GM18502 (cell line): Measurements from ENCODE around the gene TNXB.
"Not testable (repeated sequence)": the region's sequence is repeated elsewhere in the genome, so short reads cannot be mapped to it uniquely, and the experiment has no call there.

Source experiments
- ATAC-seq: cut with Tn5 transposase; IDR thresholded peaks from one replicate; pipeline ENCODE4 v1.9.1; 2021; ENCODE audit warnings: mild to moderate bottlenecking; ENCODE audit not compliant: unreplicated experiment, poor library complexity

TNXB gene

GRCh38 chr6:32043589-32044380, 65.4 kb downstream of the TNXB start:
- not testable (repeated sequence) for ATAC-seq

GRCh38 chr6:32042276-32042675, 66.9 kb downstream of the TNXB start:
- not testable (repeated sequence) for ATAC-seq

GRCh38 chr6:32041385-32041784, 67.8 kb downstream of the TNXB start:
- ATAC-seq = not testable (repeated sequence)

DNA sequence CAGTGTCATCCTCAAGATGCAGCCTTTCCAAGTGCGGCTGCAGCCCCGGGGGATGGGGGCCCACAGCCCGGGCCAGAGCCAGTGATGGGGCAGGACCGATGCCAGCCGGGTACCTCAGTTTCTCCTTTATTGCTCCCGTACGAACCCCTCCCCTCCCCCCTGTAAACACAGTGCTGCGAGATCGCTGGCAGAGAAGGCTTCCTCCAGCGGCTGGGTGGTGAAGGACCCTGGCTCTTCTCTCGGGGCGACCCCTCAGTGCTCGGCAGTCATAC, 68.2 kb downstream of the TNXB start:
- ATAC-seq = not testable (repeated sequence)

- not testable (repeated sequence) for ATAC-seq
Measured at GRCh38 chr6:32040299-32041049, 68.7 kb downstream of the TNXB start.

GRCh38 chr6:32039321-32040274, 69.5 kb downstream of the TNXB start:
- not testable (repeated sequence) for ATAC-seq

GRCh38 chr6:32038878-32039277, 70.3 kb downstream of the TNXB start:
- ATAC-seq = not testable (repeated sequence)

DNA sequence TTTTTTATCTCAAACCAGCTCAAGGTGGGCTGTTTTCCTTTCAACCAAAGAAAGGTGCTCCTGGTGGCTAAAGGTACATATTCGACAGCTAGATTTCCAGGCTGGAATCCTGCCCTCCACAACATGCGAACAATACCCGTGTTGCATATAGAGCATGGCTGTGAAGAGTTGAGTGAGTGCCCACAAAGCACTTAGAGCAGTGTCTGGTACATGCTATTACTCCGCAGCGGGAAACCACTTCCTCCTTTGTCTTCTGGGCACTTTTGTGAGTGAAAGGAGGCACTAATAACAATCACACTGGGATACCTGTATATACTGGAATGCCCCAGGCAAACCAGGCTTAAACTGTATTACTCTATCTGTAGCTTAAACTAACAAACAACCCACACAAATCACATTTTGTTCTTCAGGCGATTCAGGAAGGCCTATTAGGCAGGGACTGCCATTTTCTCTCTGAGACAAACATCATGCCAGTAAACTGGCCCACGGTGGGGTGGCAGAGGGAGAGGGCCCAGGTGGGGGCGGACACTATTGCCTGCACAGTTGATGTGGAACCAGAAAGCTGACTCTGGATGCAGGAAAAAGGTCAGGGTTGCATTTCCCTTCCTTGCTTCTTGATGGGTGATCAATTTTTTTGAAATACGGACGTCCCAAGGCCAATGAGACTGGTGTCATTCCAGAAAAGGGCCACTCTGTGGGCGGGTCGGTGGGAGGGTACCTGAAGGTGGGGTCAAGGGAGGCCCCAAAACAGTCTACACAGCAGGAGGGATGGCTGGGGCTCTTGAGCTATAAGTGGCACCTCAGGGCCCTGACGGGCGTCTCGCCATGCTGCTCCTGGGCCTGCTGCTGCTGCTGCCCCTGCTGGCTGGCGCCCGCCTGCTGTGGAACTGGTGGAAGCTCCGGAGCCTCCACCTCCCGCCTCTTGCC, 71.3 kb downstream of the TNXB start, which contains the start of gene CYP21A2:
CYP21A2 (plus strand) TSS at position 818 of the 927 bp plus-strand sequence; CDS start at position 826, 8 bp downstream.
- ATAC-seq = not testable (repeated sequence)

DNA sequence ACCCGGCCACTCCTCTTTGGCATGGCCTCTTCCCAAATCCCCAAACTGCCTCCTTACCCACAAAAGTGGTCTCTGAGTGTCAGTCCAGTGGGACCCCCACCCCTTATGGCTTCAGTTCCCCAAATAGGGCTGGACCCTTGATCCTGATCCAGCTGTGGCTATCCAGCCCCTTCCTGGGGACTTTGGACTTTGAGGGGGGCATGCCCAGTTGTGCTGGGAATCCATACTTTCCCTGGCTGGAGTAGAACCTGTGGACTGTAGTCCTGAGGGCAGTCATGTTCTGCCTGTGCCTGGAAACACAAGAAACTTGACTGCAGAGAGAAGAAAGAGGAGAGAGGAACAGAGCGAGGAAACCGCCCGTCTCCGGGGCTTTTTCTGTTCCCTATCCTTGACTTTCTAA, 72.0 kb downstream of the TNXB start:
- not testable (repeated sequence) for ATAC-seq

DNA sequence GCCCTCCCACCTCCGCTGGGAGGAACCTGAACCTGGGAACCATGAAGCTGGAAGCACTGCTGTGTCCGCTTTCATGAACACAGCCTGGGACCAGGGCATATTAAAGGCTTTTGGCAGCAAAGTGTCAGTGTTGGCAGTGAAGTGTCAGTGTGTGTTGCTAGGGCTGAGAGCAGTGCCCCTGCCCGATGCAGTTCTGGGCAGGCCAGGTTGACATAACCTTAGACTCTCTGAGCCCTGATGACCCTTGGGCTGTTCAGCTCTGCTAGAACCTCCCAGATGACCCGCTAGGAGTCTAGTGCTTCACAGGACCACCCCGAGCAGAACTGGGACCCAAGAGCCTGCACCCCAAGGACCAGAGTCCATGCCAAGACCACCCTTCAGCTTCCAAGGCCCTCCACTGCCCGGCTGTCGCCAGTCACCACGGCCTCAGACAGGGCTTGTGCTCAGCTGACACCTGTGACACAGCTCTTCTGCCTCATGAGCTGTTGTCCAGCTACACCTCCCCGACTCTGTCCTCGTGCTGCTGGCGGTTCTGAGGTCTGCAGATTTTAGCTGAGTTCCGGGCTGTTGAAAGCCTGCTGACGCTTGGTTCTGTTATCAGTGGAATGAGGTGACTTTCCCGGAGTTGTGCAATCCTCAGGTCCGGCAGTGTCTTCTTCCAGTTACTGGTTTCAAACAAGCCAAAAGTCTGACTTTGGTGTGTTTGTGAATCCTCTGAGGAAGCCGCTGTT, 73.7 kb downstream of the TNXB start:
- ATAC-seq = not testable (repeated sequence)

GRCh38 chr6:32029553-32029952, 79.6 kb downstream of the TNXB start:
- not testable (repeated sequence) for ATAC-seq

DNA sequence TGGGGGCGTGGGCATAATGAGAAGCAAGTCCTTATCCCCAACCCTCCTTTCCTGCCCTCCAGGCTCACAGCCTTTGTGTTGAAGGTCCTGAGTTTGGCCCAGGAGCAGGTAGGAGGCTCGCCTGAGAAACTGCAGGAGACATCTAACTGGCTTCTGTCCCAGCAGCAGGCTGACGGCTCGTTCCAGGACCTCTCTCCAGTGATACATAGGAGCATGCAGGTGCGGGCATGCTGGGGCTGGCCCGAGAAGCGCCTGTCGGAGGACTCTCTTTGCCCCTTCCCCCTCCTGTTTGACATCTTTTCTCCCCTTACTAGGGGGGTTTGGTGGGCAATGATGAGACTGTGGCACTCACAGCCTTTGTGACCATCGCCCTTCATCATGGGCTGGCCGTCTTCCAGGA, 80.5 kb downstream of the TNXB start:
- ATAC-seq = not testable (repeated sequence)

DNA sequence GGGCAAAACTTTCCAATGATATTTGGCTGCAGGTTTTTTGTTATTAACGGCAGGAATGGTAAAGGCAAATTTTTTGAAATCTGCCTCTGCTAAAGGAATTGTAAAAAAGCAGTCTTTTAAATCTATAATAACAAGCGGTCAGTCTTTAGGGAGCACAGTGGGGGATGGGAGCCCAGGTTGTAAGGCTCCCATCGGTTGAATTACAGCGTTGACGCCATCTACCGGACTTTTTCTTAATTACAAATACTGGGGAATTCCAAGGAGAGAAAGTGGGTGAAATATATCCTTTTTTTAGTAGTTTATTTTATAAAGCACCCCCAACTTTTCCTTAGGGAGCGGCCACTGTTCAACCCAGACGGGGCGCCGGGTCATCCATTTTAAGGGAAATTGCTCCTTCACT, 87.0 kb downstream of the TNXB start:
- ATAC-seq = not testable (repeated sequence)

DNA sequence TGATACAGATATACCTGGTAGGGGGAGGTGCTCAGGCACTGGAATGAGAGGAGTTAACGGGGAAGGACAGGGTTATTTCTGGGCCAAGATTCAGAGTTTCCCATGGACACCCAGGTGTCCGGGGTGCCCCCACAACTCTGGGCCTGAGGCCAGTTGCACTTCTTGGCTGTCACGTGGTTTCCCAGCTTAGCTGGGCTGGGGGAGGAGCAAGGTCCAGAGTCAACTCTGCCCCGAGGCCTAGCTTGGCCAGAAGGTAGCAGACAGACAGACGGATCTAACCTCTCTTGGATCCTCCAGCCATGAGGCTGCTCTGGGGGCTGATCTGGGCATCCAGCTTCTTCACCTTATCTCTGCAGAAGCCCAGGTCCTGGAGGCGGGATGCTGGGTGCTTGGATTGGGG, 94.6 kb downstream of the TNXB start, which contains the start of gene C4B:
C4B (plus strand) TSS at position 249 of the 400 bp plus-strand sequence; CDS start at position 300, 51 bp downstream.
- ATAC-seq = not testable (repeated sequence)

GRCh38 chr6:32013738-32014137, 95.4 kb downstream of the TNXB start:
- not testable (repeated sequence) for ATAC-seq

- ATAC-seq = not testable (repeated sequence)
Measured at GRCh38 chr6:32012941-32013617, 96.1 kb downstream of the TNXB start.

GRCh38 chr6:32010856-32011530, 98.1 kb downstream of the TNXB start:
- ATAC-seq = not testable (repeated sequence)
